DMS79 (cell line): Measurements from ENCODE around the gene TRIM8.

Source experiments
- DNase-seq: peaks from one replicate; lab custom pipeline; 2025; lab: John Stamatoyannopoulos, UW

The TRIM8 gene

DNA sequence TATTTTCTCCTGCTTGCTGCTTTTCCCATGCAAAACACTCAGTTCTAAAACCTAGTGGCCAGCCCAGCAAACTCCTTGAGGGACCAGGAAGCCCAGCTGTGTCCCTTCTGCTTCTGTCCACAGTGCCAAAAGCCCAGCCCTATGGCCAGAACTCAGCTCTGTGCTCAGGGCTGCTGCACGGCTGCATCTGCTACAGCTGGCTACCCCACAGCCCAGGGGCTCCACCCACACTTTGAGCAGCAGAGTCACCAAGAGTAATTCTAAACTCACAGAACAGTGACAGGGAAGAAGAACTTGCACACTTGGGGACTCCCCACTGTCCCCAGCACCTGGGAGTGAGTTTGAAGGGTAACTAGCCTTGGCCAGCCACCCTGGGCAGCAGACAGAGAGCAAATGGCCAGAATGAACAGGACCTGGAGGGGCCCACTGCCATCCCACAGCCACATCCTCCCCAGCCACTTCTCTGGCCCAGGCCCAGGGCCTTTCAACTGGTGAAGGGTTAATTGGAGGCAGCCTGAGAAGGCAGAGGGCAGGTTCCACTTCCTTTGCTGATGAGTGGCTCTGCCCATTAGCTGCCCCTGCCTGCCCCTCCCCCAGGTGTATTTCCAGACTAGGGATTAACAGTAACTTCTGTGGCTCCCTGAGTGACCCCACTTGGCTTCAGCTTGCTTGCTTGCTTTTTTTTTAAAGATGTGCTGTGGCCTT lies 28.1 kb upstream of the TRIM8 start:
- no peak for DNase-seq

- no peak for DNase-seq
Measured at GRCh38 chr10:102617041-102617440, 27.2 kb upstream of the TRIM8 start.

DNA sequence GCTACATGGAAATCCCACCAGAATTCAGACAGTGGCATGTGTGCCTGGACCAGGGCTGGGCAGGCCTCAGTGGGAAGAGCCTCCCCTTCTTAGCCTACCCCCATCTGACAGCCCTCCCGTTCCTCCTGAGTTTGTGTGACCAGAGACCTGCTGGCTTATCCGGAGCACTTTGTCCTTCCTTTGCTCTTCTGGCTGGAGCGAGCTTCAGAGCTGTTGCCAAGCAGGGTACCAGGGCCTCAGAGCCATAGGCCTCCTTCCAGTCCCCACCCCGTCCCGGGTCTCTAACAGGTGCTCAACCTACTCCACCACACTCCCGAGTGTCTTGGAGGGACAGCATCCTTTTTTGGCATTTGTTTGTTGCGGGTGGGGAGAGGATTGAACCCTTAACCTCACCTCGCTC lies 26.5 kb upstream of the TRIM8 start:
- no peak for DNase-seq

GRCh38 chr10:102619281-102619981 lies 24.8 kb upstream of the TRIM8 start:
- no peak for DNase-seq

DNA sequence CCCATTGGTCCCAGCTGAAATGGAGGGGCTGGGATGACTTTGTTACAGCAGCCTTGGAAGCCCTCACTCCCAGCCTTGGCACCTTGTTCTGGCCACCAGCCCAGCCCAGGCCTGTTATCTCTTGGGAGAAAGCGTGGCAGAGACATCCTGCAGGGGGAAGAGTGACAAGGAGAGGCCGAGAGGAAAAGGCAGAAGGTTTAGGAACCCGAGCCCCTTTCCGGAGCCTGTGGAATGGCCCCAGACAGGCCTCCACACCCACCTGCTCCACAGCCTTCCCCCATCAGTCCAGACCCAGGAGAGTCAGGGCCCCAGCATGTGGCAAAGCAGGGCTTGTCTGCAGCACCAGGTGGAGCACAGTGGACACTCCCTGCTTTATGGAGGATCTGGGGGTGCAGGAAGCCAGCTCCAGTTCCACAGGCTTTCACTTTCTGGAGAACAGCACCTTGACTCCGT lies 24.1 kb upstream of the TRIM8 start:
- DNase-seq = no peak

GRCh38 chr10:102620591-102621442 lies 23.5 kb upstream of the TRIM8 start:
- no peak for DNase-seq

GRCh38 chr10:102621443-102622325 lies 22.6 kb upstream of the TRIM8 start:
- no peak for DNase-seq

DNA sequence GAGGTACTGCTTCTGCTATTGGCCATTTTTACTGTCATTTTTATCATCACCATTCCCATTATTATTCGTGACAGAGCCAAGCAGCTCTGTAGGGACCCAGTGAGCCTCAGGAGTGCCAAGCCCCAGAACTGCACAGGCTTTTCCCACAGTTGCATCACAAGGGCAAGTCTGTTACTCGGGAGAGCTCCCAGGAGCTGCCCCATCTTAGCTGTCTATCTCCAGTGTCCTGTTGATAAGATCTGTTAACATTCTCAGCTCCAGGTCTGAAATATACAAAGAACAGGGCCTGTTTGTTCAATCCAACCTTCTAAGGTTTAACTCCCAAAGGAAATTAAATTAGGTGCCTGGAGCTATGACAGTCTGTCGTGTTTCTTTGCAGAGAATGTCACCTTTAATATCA lies 20.2 kb upstream of the TRIM8 start:
- DNase-seq = no peak

- no peak for DNase-seq
Measured at GRCh38 chr10:102624751-102625645, 19.3 kb upstream of the TRIM8 start.

- no peak for DNase-seq
Measured at GRCh38 chr10:102626026-102626685, 18.1 kb upstream of the TRIM8 start.

DNA sequence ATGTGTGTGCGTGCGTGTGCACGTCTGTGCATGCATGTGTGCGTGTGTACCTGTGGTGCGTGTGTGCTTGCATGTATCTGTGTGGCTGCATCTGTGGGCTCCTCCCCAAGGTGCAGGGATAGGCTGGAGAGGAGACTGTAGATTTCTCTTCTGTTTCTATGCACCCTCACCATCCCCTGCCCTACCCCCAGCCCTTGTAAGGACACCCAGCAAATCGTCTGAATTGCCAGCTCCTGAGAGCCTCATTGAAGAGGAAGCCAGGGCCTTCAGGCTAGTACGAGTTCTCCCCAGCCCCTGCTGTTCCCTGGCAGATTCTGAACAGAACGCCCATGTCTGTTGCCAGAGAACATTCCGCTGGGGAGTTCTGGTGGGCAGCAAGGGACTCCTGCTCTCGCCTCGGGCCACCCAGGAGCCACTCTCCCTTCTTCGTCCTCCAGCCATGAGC lies 17.0 kb upstream of the TRIM8 start:
- no peak for DNase-seq

GRCh38 chr10:102627736-102628293 lies 16.5 kb upstream of the TRIM8 start:
- DNase-seq = no peak

DNA sequence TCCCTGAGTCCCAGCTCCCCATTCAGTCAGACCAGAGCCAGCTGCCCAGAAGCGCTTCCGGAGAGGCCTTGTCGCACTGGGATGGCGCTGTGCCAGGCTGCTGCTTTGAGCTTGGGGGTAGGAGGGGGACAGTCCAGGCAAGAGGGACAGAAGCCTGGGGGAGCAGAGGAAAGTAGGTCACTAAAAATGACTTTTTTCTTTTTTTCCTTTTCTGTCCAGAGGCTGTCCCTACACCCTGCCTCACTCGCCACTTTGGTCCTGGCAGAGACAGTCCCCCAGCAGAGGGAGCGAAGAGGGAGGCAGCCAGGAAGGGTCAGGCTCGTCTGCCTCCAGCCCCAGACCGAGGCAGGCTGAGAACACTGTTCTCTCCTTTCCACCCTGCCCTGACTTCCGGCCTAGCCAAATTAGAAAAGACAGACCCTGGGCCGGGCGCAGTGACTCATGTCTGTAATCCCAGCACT lies 15.8 kb upstream of the TRIM8 start:
- DNase-seq = no peak

DNA sequence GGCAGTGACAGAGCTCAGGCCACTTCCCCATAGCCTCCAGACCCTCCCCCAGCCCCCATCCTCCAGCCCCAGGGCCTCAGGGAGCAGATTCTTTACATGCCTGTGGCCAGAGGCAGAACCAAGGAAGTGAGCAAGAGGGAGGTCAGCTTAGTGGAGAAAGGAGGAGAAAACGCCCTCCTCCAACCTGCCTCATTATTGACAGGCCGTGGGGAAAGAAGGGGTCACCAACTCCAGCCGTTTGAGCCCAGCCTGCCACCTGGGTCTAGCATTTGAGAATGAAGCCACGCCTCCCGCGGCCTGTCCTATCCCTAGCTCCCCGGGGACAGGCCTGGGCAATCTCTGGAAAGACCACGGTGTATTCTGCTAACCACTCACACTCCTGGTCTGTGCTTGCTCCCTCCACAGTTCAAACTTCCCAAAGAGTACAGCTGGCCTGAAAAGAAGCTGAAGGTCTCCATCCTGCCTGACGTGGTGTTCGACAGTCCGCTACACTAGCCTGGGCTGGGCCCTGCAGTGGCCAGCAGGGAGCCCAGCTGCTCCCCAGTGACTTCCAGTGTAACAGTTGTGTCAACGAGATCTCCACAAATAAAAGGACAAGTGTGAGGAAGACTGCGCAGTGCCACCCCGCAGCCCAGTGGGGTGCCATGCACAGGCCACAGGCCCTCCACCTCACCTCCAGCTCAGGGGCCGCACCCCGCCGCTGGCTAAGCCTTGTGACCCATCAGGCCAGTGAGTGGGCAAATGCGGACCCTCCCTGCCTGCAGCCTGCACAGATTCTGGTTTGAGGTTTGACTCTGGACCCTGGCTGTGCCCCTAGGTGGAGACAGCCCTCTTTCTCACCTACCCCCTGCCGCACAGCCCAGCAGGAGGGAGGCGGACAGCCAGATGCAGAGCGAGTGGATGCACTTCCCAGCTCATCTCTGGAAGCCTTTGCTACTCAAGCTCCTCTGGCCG lies 14.3 kb upstream of the TRIM8 start:
- DNase-seq = no peak

- DNase-seq = no peak
Measured at GRCh38 chr10:102630663-102631062, 13.6 kb upstream of the TRIM8 start.

- no peak for DNase-seq
Measured at GRCh38 chr10:102631525-102632393, 12.5 kb upstream of the TRIM8 start.

GRCh38 chr10:102632394-102633111 lies 11.7 kb upstream of the TRIM8 start:
- DNase-seq = no peak
